GM19468 (cell line): ENCODE data around the gene PLRG1.

Experiments
- ATAC-seq: cut with Tn5 transposase; IDR thresholded peaks from one replicate; pipeline ENCODE4 v1.9.1; 2021; ENCODE audit warnings: mild to moderate bottlenecking, moderate library complexity, moderate number of reproducible peaks; ENCODE audit not compliant: unreplicated experiment; ENCODE audit errors: extremely low read depth

The PLRG1 gene

DNA sequence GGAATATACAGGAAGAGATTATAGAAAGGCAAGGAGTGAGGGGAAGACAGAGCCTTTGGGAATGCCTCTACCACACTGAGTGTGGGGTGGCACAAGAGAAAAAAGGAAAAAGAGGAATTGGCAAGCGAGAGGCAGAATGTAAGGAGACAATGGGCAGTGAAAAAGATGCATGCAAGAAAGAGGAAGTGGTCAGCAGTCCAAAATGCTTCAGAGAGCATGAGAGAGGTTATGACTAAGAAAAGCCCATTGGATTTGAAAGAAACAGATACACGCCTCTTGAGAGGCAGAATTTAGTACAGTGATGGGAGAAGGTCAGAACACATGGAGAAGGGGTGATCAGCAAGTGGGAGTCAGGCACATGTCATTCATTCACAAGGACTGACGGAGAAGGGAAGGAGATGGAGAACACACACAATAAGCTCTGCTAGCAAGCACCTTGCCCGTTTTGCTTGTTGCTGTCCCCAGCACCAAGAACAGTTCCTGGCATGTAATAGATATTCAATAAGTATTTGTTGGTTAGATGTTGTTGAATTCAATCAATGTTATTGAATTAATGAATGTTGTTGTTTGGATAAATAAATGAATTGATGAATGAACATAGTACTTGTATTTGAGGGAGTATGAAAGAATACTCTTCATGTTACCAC lies 65.0 kb downstream of the PLRG1 start:
- peak; percentile 98 for ATAC-seq
